ENCODE measurements around the gene ARHGEF10L.

ARHGEF10L gene

DNA sequence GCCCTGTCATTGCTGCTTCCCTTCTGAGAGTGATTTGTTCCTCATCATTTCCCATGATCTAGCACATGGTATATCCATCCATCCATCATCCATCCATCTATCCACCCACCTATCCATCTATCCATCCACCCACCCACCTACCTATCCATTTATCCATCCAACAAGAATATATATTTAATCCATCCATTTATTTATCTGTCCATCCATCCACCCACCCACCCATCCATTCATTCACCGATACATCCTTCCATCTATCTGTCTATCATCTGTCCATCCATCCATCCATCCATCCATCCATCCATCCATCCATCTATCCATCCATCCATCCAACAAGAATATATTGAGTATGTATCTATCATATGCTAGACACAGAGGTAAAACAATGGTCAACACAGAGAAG lies 115.7 kb downstream of the ARHGEF10L start:
- no peak for DNase-seq (ENCODE audit: low read depth in 3 of 3)

GRCh38 chr1:17655922-17656321 lies 116.4 kb downstream of the ARHGEF10L start:
- DNase-seq (ENCODE audit: low read depth in 3 of 3): no peak

DNA sequence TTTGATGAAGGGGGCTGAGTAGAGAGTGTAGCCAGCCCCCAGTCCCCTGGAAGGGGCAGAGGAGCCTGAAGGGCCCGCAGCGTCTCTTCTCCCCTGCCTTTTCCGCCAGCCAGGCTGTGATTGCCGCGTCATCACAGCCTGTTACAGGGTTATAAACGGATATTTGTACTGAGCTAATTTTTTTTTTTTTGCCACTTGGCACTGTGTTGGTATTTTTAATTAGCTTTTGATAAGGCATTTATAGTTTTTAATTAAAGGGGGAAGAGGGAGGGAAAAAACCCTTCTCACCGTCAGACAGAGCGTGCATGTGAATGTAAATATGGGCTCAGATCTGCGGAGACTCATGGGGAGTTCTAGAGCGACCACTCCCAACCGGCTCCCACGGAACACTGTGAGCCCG lies 117.9 kb downstream of the ARHGEF10L start:
- no peak for DNase-seq (ENCODE audit: low read depth in 3 of 3)

- DNase-seq (ENCODE audit: low read depth in 3 of 3): no peak
These were observed 119.3 kb downstream of the ARHGEF10L start for GRCh38 chr1:17658837-17659236.

GRCh38 chr1:17661546-17662157 lies 122.2 kb downstream of the ARHGEF10L start:
- peak; percentile 7 to 28 (median 8) for DNase-seq (ENCODE audit: low read depth in 3 of 3)

- no peak for DNase-seq (ENCODE audit: low read depth in 3 of 3)
These were observed 122.8 kb downstream of the ARHGEF10L start for GRCh38 chr1:17662296-17662695.

DNA sequence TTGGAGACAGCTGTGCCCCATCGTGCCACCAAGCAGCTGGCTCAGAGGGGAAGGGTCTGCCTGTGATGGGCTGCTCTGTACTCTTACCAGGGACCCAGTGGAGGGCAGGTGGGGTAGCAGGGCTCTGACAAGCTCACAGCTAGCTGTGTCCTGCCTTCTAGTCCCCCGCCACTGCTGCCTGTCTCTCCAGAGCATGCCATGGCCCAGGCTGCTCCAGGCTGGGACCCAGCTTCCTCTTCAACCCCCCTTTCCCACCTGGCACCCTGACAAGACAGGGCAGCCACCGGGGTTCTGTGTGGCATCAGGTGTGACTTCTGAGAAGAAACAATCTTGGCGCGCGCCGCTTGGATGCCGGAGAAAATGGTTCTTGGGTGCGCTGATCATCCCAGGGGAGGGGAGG lies 123.3 kb downstream of the ARHGEF10L start:
- no peak for DNase-seq (ENCODE audit: low read depth in 3 of 3)

GRCh38 chr1:17663646-17664045 lies 124.1 kb downstream of the ARHGEF10L start:
- DNase-seq (ENCODE audit: low read depth in 3 of 3): no peak

- no peak for DNase-seq (ENCODE audit: low read depth in 3 of 3)
These were observed 124.8 kb downstream of the ARHGEF10L start for GRCh38 chr1:17664322-17664721.

- no peak for DNase-seq (ENCODE audit: low read depth in 3 of 3)
These were observed 125.6 kb downstream of the ARHGEF10L start for GRCh38 chr1:17665054-17665453.

- DNase-seq (ENCODE audit: low read depth in 3 of 3): no peak
These were observed 126.6 kb downstream of the ARHGEF10L start for GRCh38 chr1:17665950-17666720.

- no peak for DNase-seq (ENCODE audit: low read depth in 3 of 3)
These were observed 128.1 kb downstream of the ARHGEF10L start for GRCh38 chr1:17667641-17668040.

GRCh38 chr1:17668195-17668594 lies 128.7 kb downstream of the ARHGEF10L start:
- no peak for DNase-seq (ENCODE audit: low read depth in 3 of 3)

- no peak for DNase-seq (ENCODE audit: low read depth in 3 of 3)
These were observed 129.2 kb downstream of the ARHGEF10L start for GRCh38 chr1:17668624-17669175.

DNA sequence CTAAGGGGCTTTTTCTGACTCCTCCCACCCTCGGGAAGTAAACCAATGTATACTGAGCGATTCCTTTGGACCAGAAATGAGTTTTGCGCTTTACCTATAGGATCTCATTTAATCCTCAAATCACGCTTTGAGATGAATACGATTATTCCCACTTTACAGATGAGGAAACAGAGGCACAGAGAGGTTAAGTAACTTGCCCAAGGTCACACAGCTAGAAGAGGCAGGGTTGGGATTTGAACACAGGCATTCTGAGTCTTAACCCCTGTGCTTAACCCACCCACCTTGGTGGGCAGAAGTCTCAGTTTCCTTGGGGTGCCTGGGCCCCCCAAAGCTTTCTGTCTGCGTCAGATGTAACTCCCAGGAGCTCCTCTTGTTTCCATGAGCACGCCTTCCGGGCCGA lies 129.8 kb downstream of the ARHGEF10L start:
- DNase-seq (ENCODE audit: low read depth in 3 of 3): no peak

- no peak for DNase-seq (ENCODE audit: low read depth in 3 of 3)
These were observed 130.5 kb downstream of the ARHGEF10L start for GRCh38 chr1:17669866-17670451.

DNA sequence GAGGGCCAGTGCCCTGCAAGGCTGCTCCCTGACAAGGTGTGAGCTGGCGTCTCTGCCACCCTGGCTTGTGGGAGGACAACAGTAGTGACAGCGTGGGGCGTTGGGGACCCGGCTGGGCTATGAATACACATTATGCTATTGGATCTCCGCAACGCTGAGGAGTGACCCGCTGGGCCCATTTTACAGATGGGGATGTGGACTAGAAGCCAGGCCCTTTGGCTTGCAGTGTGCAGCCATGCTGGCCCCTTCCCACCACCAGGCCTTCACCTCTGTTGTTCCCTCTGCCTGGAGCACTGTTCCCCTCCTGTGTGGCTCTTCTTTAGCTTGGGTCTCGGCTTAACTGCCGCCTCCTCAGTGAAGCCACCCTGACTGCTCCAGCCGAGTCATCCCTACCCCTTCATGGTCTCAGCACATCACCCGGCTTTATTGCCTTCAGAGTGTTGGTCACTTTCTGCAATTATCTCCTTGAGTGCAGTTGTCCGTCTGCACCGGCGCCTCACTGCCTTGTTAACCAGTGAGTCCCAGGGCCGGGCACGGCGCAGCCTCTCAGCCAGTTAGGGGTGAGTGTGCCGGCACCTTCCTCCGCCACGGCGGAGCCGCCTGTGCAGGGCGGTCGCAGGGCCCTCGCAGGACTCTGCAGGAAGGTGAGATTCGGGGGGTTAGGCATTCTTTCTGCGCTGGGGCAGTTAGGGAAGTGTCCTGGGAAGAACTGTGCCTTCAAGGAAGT lies 131.3 kb downstream of the ARHGEF10L start:
- no peak for DNase-seq (ENCODE audit: low read depth in 3 of 3)

DNA sequence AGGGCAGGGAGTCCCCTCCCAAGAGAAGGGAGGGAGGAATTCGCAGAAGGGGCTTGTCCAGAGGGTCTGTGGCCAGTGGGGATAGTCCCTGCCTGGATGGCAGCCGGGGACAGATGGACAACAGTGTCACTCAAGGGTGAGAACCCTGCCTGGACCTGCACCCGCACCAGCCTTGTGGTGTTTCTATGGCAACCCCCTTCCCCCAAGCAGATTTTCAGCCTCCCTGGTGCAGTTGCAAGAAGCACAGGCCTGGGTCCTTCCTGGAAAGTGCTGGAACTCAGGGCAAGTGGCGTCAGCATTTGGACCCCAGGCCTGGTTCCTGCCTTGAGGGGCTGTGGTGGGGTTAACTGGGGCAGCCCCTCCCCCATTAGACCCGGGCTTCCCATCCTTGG lies 131.8 kb downstream of the ARHGEF10L start:
- DNase-seq (ENCODE audit: low read depth in 3 of 3): no peak

DNA sequence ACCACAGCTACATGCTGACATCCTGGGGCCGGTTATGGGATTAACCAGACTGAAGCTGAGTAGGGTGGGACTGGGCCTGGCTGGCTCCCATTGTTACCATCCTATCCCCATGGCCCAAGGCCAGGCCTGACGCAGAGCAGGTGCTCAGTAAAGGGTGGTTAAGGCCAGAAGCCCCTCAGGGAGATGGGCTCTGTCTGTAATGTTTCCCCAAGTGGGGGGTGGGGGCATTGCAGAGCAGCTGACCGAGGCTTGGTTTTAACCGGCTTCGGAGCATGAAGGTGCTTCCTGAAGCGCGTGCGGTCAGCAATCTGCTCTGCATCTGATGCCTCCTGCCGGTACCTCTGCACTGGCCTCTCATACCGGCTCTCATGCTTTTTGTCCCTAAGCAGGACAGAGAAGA lies 132.2 kb downstream of the ARHGEF10L start:
- DNase-seq (ENCODE audit: low read depth in 3 of 3): no peak

- DNase-seq (ENCODE audit: low read depth in 3 of 3): no peak
These were observed 132.7 kb downstream of the ARHGEF10L start for GRCh38 chr1:17672226-17672625.

DNA sequence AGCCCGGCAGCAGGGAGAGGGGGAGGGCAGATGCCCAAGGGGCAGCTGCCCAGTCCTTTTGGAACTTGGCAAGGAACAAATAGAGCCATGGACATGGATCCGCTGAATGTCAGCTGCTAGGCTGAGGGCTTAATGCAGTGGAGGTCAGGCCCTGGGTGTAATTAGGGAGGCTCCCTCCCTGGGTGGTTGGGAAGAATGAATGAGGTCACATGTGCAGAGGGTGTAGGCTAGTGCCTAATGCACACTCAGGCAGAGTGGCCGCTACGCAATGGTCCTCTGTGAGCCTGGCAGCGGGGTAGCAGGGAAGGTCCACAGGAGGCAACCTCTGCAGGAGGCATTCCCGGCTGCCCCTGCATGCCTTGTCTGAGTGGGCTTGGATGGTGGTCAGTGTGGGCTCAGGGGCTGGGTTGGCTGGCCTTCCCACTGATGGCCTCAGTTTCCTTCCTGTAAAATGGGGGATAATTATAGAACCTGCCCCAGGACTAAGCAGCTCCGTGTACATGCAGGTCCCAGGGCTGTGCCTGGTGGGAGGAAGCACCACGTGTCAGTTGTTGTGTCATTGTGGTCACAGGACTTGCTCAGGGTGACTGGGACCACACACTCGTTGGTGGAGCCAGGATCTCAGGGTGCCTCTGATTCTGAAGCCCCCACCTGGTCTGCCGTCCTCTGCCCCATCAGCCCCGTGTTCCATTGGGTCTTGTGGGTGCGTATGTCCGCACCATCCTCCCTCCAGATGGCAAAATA lies 134.0 kb downstream of the ARHGEF10L start:
- no peak for DNase-seq (ENCODE audit: low read depth in 3 of 3)
